Measurements from ENCODE around the gene DDOST.

The DDOST gene

DNA sequence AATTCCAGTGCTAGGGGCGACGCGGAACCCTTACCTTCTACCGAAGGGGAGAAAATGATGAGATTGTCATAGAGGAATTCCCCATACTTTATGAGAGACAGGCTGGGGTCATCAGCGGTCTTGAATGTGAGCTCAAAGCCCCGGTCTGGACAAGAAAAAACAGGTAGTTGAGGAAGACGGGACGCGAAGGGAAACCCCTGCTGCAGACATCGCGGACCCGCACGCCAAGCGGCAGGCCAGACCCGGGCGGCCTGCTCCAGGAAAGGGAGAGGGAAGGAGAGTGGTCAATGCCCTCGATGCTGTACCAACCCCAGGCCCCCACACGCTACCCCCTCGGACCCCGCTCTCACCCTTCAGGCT, 342 bp downstream of the DDOST start:
- no peak for DNase-seq (ENCODE audit: low read depth in 3 of 3)

- DNase-seq (ENCODE audit: low read depth in 3 of 3): no peak
Observed at GRCh38 chr1:20660363-20660762, 806 bp downstream of the DDOST start.

DNA sequence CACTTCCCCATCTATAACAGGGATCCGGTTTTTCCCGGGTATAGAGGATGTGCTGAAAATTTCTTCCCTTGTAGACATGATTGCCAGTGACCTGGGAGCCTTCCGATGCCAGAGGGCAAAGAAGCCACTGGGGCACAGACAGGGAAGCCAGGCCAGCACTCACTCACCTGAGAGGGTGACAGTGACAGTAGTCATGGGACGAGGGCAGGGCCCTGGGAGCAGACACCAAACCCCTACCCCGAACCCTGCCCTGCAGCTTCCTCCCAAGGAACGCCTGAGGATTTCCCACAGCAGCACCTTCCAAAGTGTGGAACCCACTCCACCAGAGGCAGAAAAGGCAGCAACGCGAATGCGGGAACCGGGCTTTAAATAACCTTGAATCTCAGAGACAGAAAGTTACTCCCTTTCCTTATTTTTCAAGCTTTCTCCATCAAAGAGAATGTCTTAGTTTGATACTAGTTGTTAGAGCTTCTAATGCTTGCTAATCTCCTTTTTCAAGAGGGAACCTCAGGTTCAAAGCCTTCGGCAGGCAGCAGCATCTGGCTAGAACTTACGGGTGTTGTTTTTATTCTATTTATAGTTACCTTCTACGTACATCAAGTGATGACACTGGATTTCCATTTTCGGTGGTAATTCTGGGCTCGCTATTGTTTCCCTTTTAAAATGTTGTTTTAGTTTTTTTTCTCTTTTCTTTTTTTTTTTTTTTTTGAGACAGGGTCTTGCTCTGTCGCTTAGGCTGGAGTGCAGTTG, 2.8 kb downstream of the DDOST start:
- no peak for DNase-seq (ENCODE audit: low read depth in 3 of 3)

- no peak for DNase-seq (ENCODE audit: low read depth in 3 of 3)
Observed at GRCh38 chr1:20657024-20657423, 4.1 kb downstream of the DDOST start.

- no peak for DNase-seq (ENCODE audit: low read depth in 3 of 3)
Observed at GRCh38 chr1:20654104-20654690, 7.0 kb downstream of the DDOST start.

GRCh38 chr1:20652300-20652699, 8.9 kb downstream of the DDOST start:
- no peak for DNase-seq (ENCODE audit: low read depth in 3 of 3)

DNA sequence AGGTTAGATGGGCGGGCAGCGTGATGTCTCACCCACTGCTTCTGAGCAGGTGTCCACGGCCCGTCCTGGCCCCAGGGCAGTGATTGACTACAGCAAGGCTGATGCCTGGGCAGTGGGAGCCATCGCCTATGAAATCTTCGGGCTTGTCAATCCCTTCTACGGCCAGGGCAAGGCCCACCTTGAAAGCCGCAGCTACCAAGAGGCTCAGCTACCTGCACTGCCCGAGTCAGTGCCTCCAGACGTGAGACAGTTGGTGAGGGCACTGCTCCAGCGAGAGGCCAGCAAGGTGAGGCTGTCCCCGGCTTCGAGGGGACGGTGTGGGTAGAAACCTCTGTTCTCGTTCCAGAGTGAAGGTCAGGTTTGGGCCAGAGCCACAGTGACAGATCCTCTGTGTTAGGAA, 12.2 kb downstream of the DDOST start:
- DNase-seq (ENCODE audit: low read depth in 3 of 3): no peak

DNA sequence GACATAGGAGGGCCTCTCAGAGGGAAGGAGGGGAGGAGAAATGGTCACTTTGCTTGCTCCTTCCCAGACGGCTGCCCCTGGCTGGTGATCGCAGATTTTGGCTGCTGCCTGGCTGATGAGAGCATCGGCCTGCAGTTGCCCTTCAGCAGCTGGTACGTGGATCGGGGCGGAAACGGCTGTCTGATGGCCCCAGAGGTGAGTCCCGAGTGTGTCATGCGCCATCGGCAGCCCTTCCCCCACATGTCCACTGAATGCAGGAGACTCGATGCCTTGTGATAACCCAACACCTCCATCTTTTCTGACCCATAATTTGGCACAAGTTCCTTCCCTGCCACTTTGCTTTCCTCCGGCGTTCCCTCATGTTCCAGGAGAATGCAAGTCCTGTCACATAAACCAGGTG, 12.7 kb downstream of the DDOST start:
- no peak for DNase-seq (ENCODE audit: low read depth in 3 of 3)

GRCh38 chr1:20645414-20645813, 15.8 kb downstream of the DDOST start:
- DNase-seq (ENCODE audit: low read depth in 3 of 3): no peak

- no peak for DNase-seq (ENCODE audit: low read depth in 3 of 3)
Observed at GRCh38 chr1:20644416-20644815, 16.8 kb downstream of the DDOST start.

- no peak for DNase-seq (ENCODE audit: low read depth in 3 of 3)
Observed at GRCh38 chr1:20643080-20643479, 18.1 kb downstream of the DDOST start.

DNA sequence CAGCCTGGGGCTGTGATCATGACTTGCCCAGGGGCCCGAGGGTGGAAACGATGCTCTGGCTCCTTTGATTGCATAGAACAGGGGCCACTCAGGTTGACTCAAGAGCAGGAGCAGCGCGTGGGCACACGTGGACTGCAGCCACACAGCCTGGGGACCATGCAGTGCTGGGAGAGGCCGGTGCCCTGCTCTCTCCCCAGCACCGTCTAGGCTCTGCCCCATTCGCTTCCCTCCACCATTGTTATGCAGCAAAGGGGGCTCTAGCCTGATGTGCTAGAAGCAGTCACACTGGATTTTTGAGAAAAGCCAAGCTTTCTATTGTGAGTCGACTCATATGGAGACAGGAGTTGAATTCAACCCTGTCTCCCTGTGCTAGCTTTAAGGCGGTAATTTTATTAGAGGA, 19.2 kb downstream of the DDOST start:
- DNase-seq (ENCODE audit: low read depth in 3 of 3): no peak

DNA sequence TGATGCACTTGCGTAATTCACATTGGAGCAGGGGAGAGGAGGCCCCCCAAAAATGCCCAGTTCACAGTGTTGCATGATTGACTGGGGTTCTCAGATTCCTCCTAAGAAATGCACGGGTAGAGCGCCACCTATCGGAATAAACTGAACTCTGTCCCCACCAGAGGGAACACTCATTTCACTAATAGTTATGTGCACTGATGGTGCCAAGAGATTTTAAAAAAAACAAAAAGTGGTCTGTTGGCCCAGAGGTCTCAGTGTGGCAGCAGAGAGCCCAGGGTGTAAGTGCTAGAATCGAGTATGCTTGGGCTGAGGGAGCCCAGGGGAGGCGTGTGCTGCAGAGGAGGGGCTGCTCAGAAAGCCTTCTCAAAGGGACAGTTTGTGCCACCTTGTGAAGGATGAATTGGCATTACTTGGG, 21.0 kb downstream of the DDOST start:
- peak; percentile 22 to 43 (median 40) for DNase-seq (ENCODE audit: low read depth in 3 of 3)

GRCh38 chr1:20636785-20637347, 24.3 kb downstream of the DDOST start:
- no peak for DNase-seq (ENCODE audit: low read depth in 3 of 3)

DNA sequence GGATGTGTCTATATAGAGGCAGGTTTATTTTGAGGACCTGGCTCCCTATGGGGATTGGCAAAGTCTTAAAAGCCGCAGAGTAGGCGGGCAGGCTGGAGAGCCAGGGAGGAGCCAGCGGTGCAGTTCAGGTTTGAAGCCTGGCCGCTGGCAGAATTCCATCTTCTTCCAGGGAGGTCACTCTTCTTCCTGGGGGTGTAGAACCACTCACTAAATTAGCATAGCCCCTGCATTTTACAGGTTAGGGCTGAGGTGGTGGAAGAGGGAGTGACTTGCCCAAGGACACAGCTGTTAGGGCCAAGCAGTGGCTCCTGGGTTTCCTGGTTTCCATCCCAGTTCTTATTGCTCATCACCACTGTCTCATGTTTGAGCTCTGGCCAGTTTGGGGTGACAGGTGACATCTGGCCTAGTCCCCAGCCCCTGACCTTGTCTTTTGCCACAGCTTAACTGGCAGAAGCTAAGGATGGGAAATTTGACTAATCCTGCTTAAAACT, 26.5 kb downstream of the DDOST start:
- DNase-seq (ENCODE audit: low read depth in 3 of 3): no peak

DNA sequence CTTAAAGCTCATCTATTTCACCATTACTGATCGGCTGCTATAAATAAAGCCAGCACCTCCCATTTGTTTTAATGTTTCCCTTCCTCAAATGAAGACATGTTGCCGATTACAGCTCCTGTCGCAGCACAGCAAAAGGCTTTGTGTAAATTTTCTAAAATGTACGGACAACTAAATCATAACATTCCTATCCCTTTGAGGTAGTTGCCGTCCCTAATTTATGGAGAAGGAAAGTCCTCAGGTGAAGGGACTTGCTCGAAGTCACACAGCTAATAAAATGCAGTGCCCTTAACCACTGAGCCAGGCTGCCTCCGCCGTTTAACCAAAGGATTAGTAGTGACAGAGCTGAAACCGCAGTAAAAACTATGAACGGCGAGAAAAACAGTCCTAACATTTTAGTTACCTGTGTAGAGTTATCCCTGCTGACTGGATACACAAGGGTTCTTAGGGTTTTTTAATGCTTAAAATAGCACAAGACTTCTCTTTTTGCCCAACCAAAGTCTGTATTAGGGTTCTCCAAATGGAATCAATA, 27.0 kb downstream of the DDOST start:
- DNase-seq (ENCODE audit: low read depth in 3 of 3): peak in 1 of 3 donors; percentile 11

DNA sequence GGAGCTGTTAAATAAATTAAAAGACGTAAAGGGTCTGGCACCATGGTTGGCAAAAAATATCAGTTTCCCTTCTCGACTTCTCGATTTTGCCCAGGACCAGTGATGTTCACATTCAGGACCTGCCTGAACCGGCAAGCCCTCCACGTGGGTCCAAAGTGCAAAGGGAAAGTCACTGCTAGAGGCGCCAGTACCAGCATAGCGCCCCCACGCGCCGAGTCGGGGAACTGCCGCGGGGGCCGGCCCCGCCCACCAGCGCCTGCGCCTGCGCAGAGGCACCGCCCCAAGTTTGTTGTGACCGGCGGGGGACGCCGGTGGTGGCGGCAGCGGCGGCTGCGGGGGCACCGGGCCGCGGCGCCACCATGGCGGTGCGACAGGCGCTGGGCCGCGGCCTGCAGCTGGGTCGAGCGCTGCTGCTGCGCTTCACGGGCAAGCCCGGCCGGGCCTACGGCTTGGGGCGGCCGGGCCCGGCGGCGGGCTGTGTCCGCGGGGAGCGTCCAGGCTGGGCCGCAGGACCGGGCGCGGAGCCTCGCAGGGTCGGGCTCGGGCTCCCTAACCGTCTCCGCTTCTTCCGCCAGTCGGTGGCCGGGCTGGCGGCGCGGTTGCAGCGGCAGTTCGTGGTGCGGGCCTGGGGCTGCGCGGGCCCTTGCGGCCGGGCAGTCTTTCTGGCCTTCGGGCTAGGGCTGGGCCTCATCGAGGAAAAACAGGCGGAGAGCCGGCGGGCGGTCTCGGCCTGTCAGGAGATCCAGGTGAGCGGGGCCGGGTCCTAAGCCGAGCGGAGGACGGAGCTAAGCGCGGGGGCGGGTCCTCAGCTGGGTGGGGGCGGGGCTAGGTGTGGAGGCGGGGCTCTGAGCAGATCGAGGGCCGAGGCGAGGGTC, 27.7 kb downstream of the DDOST start, which contains the start of gene PINK1:
Gene PINK1, plus strand, starts transcription at position 269 of the 875 bp plus-strand sequence. Its CDS starts 91 bp downstream, at position 360.
- DNase-seq (ENCODE audit: low read depth in 3 of 3): peak; percentile 75 to 78 (median 75)

GRCh38 chr1:20632386-20632785, 28.8 kb downstream of the DDOST start:
- DNase-seq (ENCODE audit: low read depth in 3 of 3): no peak

DNA sequence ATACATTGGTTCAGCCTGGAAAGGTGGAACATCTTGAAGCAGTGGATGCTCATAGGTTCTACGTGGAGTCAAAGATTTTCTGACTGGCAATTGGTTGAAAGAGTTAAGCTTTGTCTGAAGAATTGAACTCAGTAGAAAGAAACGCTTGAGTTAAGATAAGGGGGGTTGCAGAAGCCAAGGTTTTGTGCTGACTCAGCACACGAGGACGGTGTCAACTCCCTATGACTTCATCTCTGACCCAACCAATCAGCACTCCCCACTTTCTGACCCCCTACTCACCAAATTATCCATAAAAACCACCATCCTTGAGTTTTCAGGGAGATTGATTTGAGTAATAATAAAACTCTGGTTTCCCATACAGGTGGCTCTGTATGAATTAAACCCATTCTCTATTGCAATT, 30.4 kb downstream of the DDOST start:
- DNase-seq (ENCODE audit: low read depth in 3 of 3): no peak

- no peak for DNase-seq (ENCODE audit: low read depth in 3 of 3)
Observed at GRCh38 chr1:20626524-20626923, 34.6 kb downstream of the DDOST start.

- no peak for DNase-seq (ENCODE audit: low read depth in 3 of 3)
Observed at GRCh38 chr1:20626098-20626427, 35.1 kb downstream of the DDOST start.

All from stimulated activated CD4-positive, alpha-beta T cell treated with anti-CD3 and anti-CD28 coated beads, TNF-alpha, amount 100 ng/mL, for 48 hours (primary cell).